Motor neuron (in vitro differentiated cells): ENCODE measurements around the gene SLC6A6. TPM values are rescaled to one million over a fixed set of nuclear protein-coding genes. Genes with fewer than 3 reads are reported as not detected.

ENCODE experiments used
- ATAC-seq, 8 experiments: fragments of 200-7000 bp; cut with Tn5 transposase; replicated peaks in 6 of 8; 2 replicates each; pipeline ENCODE4 v1.8.0; 2021; ENCODE audit warnings: mild to moderate bottlenecking in 8 of 8, moderate library complexity in 8 of 8
- H3K27ac ChIP-seq, 2 donors: fragments of 250-450 bp; sonication (Bioruptor Pico); 2 replicates each; pipeline ENCODE4 v1.9.0; 2021; ENCODE audit warnings: antibody characterized with exemption in 2 of 2, mild to moderate bottlenecking in 2 of 2, moderate library complexity in 1 of 2
- H3K4me1 ChIP-seq, 2 donors: fragments of 250-450 bp; sonication (Bioruptor Pico); replicated peaks in 1 of 2; 2 replicates each; pipeline ENCODE4 v1.6.1; 2021; ENCODE audit warnings: antibody characterized with exemption in 2 of 2, mild to moderate bottlenecking in 2 of 2, moderate library complexity in 1 of 2
- H3K4me3 ChIP-seq, 5 donors: fragments of 250-450 bp; sonication (Bioruptor Pico); 2 replicates each; pipeline ENCODE4 v1.9.0; 2021; ENCODE audit warnings: antibody characterized with exemption in 5 of 5, mild to moderate bottlenecking in 5 of 5, moderate library complexity in 4 of 5
- WGBS, 10 experiments: fragments of 450-650 bp; shearing (Covaris generic); methylation state at CpG; one replicate each; pipeline ENCODE4 v1.0.0; 2022; 5-methylcytosine and 5-hydroxymethylcytosine counted together
- in situ Hi-C, 9 experiments: fragments of 400-800 bp; cut with MboI; loops; one replicate each; pipeline ENCODE4 v1.15.0; 2021; ENCODE audit warnings: low sequenced_read_pairs in 9 of 9, low pct_unique_long_range_greater_than_20kb in 2 of 9; ENCODE audit not compliant: unreplicated experiment in 9 of 9
- total RNA-seq, 8 experiments: library from RNA; unstranded; fragments of 300-600 nt; gene quantifications; 2 replicates each; pipeline versions ENCODE4 v1.2.3 to v1.2.4, GENCODE V29; 2022

SLC6A6 gene
- total RNA-seq, 8 experiments from 2014 or later: 5.6 to 53.5 (median 8.3) TPM

DNA sequence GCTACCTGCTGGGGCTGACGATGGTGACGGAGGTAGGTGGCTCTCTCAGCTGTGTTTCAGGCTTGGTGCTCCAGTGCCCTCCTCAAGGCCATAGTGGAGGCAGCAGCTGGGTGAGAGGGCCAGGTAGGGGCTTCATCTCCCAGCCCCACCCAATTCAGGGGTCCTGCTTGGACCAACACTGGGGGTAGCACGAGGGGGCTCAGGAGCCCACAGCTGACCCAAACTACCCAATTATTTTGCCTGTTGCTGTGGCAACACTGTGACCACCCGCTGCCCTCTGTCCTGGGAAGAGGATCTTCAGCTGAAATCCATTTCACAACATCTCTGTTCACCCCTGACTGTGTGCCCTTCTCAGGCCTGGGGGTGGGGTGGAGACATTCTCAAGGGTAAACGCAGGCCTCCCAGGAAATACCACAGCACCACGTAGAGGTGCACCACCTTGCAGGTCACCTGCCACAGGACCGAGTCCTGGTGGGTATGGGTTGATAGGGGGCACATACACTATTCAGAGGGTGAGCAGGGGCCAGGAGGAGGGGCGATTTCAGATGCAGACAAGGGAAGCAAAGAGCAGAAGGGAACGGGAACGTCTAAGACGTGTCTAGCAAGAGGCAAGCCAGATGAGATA lies 75.0 kb downstream of the SLC6A6 start:
- no peak overlapping the region for H3K27ac ChIP-seq
- H3K4me3 ChIP-seq: no peak overlapping the region
- no peaks in the 10 kb centered on the region for H3K4me1 ChIP-seq
- in situ Hi-C loops: loop anchor here in 1 of 9 experiments (25.0 kb wide), 1 partner anchor 435 kb away; no protein-coding TSS in a partner anchor
- 80 to 100% (median 83%) methylated on average over 1 to 3 of the region's 11 CpGs; no CpG with 5 or more reads in 5 of the 10 experiments for WGBS, 10 experiments
- ATAC-seq: no peak

DNA sequence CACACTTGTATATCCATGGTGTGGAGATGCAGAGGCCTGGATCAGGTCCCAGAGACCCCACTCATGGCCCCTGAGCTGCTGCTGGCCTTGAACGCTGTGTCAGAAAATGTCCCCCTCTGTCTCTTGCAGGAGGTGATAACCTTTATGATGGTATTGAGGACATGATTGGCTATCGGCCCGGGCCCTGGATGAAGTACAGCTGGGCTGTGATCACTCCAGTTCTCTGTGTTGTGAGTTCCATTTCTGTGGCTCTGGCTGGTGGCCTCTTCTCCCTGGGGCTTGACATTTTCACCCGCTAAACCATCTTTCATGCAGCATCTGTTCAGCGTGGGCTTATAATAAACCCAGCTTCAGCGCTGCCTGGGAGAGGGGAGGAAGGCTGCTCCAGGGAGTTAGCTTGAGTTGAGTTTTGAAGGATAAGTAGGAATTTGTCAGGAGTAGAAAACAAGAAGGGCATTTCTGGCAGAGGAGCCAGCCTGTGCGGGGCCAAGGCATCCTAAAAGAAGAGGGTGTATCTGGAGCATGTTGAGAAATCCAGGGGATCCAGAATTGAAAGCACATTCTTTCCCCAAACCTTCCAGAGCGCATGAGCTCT lies 76.6 kb downstream of the SLC6A6 start:
- ATAC-seq: no peak
- in situ Hi-C loops: loop anchor here in 1 of 9 experiments (25.0 kb wide), 1 partner anchor 433 kb away; no protein-coding TSS in a partner anchor
- 91 to 100% (median 100%) methylated on average over 1 to 4 of the region's 8 CpGs; no CpG with 5 or more reads in 5 of the 10 experiments for WGBS, 10 experiments
- Histone ChIP-seq H3K4me1 (no peaks in the 10 kb centered on the region), H3K4me3 (no peak overlapping the region), H3K27ac (no peak overlapping the region)

DNA sequence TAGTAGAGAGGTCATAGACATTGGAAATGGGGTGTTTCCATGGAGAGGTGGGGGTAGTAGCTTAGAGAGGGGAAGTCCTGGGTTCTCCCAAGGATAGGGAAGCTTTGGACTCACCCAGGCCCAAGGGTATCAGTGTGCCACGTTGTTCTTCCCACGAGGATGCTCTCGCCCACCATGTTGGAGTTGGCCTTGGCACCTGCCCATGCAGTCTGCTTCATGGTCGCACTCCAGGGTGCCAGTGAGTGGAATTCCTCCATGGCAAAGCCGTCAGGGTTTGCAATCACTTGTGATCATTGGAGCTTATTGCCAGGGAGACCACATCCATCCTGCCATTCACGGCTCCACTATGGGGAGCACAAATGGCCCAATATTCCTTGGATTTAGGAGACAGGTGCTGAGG lies 77.2 kb downstream of the SLC6A6 start:
- no peak overlapping the region for H3K27ac ChIP-seq
- ATAC-seq: no peak
- no peak overlapping the region for H3K4me3 ChIP-seq
- 53 to 100% (median 100%) methylated on average over 1 to 3 of the region's 6 CpGs; no CpG with 5 or more reads in 2 of the 10 experiments for WGBS, 10 experiments
- in situ Hi-C loops: loop anchor here in 1 of 9 experiments (25.0 kb wide), 1 partner anchor 433 kb away; no protein-coding TSS in a partner anchor
- H3K4me1 ChIP-seq: no peaks in the 10 kb centered on the region

DNA sequence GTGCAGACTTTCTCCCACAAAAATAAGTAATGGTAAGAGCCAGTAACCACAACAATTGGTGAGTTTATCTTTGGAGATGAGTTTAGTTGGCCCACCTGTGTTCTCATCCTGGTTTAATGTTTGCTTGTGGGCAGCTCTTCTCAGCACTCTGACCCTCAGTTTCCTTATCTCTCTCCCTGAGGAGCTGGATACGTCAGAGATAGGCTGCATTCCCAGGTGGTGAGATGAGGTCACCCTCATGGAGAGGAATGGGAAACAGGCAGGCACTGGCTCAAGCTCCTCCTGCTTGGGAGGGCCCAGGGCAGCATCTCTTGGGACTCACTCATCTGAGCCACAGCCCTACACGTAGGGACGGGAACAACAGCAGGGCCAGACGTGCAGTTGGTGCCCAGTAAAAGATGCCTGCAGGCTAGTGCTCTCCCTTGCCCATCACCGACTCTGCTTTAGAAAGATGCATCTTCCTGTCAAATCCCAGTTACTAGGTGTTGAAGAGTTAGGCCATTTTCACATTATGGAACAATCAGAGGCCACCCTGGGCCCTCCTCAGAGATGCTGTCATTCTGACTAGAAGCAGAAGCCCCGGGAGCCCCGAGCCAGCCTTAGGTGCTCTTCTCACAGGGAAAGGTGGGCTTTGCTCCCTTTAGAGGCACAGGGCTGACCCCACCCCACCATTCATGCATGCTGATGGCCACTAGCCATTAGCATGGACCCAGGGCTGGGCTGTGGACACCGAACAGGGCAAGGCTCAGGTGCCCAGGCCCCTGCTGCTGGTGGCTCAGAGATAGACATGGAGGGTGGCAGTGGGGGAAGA lies 78.0 kb downstream of the SLC6A6 start:
- 80 to 95% (median 85%) methylated on average over 1 to 4 of the region's 8 CpGs; no CpG with 5 or more reads in 6 of the 10 experiments for WGBS, 10 experiments
- Histone ChIP-seq H3K4me1 (no peaks in the 10 kb centered on the region), H3K4me3 (no peak overlapping the region), H3K27ac (peak overlapping the region in 1 of 2 donors; percentile 41)
- ATAC-seq: peak in 6 of 8 experiments; percentile 16 to 86 (median 74)
- in situ Hi-C loops: loop anchor here in 1 of 9 experiments (25.0 kb wide), 1 partner anchor 432 kb away; no protein-coding TSS in a partner anchor

DNA sequence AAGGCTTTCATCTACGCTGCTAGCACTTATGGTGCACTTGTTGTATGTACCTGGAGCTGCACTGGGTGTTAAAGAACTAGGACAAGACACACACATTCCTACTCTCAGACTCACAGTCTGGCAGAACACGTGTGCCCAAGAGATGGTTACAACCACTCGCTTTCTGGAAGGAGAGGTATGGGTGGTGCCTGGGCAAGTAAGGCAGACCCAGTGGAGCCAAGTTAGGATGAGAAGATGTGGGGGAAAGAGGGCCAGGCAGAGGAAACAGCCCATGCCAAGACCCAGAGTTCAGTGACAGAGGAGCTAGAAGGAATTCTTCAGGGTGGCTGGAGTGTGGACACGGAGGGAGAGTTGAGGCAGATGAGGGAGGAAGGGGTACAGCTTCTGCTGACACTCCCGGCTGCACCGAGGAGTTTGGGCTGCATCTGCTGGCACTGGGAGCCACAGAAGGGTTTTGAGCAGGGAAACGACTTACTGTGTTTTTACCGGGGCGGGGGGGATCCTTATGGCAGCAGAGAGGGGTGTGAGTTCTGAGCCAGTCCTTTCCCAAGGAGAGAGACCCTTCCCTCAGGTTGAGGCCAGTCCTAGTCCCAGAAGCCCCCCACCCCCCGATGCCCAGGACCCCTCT lies 78.7 kb downstream of the SLC6A6 start:
- no peak overlapping the region for H3K4me3 ChIP-seq
- H3K27ac ChIP-seq: no peak overlapping the region
- in situ Hi-C loops: loop anchor here in 1 of 9 experiments (25.0 kb wide), 1 partner anchor 431 kb away; no protein-coding TSS in a partner anchor
- H3K4me1 ChIP-seq: no peaks in the 10 kb centered on the region
- 70 to 100% (median 90%) methylated on average over 1 to 3 of the region's 10 CpGs; no CpG with 5 or more reads in 6 of the 10 experiments for WGBS, 10 experiments
- ATAC-seq: no peak

DNA sequence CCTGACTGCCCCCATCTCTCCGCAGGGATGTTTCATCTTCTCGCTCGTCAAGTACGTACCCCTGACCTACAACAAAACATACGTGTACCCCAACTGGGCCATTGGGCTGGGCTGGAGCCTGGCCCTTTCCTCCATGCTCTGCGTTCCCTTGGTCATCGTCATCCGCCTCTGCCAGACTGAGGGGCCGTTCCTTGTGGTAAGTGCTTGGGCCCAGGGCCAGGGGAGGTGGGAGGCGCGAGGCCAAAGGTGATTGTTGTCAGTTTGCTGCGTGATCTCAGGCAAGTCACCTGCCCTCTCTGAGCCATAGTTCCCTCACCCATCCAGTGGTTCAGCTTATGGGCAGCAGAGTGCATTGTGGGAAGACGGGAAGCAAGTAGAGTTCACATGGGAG lies 79.2 kb downstream of the SLC6A6 start:
- 82 to 100% (median 100%) methylated on average over 1 to 7 of the region's 13 CpGs; no CpG with 5 or more reads in 5 of the 10 experiments for WGBS, 10 experiments
- Histone ChIP-seq H3K4me3 (no peak overlapping the region), H3K4me1 (no peaks in the 10 kb centered on the region), H3K27ac (no peak overlapping the region)
- ATAC-seq: no peak
- in situ Hi-C loops: loop anchor here in 1 of 9 experiments (25.0 kb wide), 1 partner anchor 431 kb away; no protein-coding TSS in a partner anchor

DNA sequence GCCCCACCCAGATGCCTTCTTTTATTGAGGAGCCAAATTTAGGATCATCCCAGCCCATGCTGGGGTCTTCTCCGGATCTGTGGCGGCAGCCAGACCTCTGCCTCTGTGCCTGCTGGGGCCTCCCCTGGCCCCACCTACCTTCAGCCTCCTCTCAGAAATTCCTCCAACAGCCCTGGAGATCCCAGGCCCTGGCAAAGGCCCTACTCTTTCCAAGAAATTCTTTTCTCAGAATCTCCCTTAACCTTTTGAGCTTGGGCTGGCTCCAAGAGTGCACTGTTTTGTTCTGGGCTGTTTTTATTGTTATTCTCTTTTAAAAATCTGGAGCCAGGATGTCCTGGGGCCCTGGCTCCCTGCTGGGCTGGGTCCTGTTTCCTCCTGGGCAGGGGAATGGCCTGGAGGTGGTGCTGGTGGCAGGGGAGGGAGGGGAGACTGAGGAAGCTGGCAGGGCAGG lies 79.9 kb downstream of the SLC6A6 start:
- Histone ChIP-seq H3K27ac (no peak overlapping the region), H3K4me3 (no peak overlapping the region), H3K4me1 (no peaks in the 10 kb centered on the region)
- in situ Hi-C loops: loop anchor here in 1 of 9 experiments (25.0 kb wide), 1 partner anchor 430 kb away; no protein-coding TSS in a partner anchor
- 79 to 100% (median 90%) methylated on average over 1 to 2 of the region's 2 CpGs; no CpG with 5 or more reads in 6 of the 10 experiments for WGBS, 10 experiments
- peak in 1 of 8 experiments; percentile 72 for ATAC-seq

DNA sequence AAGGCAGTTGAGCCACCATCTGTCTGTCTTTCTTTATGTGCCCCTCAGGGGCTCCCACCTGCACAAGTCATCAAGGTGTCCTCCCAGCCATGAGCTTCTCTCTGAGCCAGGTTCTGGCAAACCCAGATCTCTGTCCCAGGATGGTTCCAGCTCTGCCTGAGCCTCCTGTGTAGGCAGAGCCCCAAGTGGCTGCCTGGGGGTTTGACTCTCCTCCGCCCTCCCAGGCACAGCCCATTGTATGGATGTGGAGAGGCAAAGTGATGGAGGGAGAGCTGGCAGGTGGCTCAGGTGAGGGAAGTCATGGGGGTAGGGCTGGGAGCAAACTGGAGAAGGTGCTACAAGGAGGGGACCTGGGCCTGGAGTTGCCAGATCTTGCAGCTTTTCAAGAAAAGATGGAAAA lies 80.9 kb downstream of the SLC6A6 start:
- WGBS, 10 experiments: 100% methylated on average over 1 of the region's 1 CpG; no CpG with 5 or more reads in 9 of the 10 experiments
- in situ Hi-C loops: loop anchor here in 1 of 9 experiments (25.0 kb wide), 1 partner anchor 429 kb away; no protein-coding TSS in a partner anchor
- Histone ChIP-seq H3K4me1 (no peaks in the 10 kb centered on the region), H3K27ac (no peak overlapping the region), H3K4me3 (no peak overlapping the region)
- ATAC-seq: no peak

DNA sequence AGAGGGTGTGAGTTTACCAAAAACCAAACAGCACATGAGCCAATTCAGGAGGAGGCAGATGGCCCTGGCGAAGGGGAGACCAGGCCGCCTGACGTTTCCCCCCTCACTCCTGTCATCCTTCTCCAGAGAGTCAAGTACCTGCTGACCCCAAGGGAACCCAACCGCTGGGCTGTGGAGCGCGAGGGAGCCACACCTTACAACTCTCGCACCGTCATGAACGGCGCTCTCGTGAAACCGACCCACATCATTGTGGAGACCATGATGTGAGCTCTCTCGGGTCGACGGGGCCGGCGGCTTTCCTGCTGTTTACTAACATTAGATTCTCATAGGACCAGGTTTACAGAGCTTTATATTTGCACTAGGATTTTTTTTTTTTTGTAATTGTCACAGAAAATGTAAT lies 82.3 kb downstream of the SLC6A6 start:
- H3K27ac ChIP-seq: no peak overlapping the region
- WGBS, 10 experiments: 84 to 100% (median 89%) methylated on average over 2 to 12 of the region's 17 CpGs; no CpG with 5 or more reads in 4 of the 10 experiments
- no peaks in the 10 kb centered on the region for H3K4me1 ChIP-seq
- in situ Hi-C loops: loop anchor here in 1 of 9 experiments (25.0 kb wide), 1 partner anchor 428 kb away; no protein-coding TSS in a partner anchor
- H3K4me3 ChIP-seq: no peak overlapping the region
- no peak for ATAC-seq

DNA sequence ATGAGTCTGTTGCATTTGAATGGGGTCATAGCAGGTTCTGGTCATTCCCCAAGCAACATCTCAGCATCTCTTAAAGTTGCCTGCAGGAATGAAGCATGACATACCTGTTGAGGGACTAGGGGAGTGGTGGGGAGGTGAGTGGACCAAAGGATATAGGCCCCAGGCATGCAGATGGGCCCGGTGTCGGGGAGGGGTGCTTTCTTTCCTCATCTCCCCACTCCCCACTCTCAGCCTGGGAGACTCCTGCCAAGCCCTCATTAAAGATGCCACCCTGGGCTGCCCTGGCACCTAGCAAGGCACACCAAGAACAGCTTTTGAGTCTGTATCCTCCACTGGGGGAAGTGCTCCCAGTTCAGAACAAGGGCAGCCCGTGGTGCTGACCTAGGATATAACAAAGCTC lies 83.6 kb downstream of the SLC6A6 start:
- WGBS, 10 experiments: 25 to 94% (median 80%) methylated on average over 1 to 3 of the region's 3 CpGs; no CpG with 5 or more reads in 5 of the 10 experiments
- Histone ChIP-seq H3K4me1 (no peaks in the 10 kb centered on the region), H3K27ac (no peak overlapping the region), H3K4me3 (no peak overlapping the region)
- in situ Hi-C loops: loop anchor here in 1 of 9 experiments (25.0 kb wide), 1 partner anchor 426 kb away; no protein-coding TSS in a partner anchor
- no peak for ATAC-seq

DNA sequence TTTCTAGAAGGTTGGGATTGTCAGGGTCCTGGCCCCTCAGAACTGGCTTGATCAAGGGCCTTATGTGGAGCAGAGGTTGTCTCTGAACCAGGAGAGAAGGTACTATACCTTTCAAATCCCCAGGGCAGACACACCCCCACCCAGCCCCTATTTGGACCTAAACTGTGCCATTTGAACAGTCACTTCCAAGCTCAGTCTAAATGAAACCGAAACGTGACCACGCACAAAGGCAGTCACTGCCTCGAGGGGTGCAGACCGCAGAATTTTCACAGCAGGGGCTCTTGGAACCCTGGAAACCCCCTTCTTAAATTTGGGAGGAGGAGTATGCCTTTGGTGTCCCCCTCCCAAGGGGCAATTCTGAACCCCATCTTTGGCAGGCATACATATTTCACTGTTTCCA lies 84.1 kb downstream of the SLC6A6 start:
- 80 to 100% (median 93%) methylated on average over 2 to 5 of the region's 5 CpGs; no CpG with 5 or more reads in 5 of the 10 experiments for WGBS, 10 experiments
- H3K27ac ChIP-seq: no peak overlapping the region
- in situ Hi-C loops: loop anchor here in 1 of 9 experiments (25.0 kb wide), 1 partner anchor 426 kb away; no protein-coding TSS in a partner anchor
- ATAC-seq: no peak
- no peak overlapping the region for H3K4me3 ChIP-seq
- H3K4me1 ChIP-seq: no peaks in the 10 kb centered on the region

DNA sequence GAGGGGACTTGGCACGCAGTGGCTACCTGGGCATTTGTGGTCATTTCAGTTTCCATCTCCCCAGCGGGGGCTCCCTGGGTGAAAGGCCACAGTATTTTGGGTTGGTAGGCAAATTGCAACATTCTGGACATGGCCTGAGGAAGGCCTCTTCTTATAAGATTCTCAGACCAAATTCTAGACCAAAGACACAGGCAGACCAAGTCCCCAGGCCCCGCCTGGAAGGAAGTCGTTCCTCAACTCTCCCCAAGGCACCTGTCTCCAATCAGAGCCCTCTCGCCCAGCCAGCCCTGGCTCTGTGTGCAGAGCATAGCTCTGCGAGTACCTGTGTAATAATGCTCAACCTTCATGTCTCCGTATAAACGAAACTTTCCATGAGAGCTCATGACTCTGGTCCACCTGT lies 84.7 kb downstream of the SLC6A6 start:
- WGBS, 10 experiments: 20 to 100% (median 90%) methylated on average over 1 to 7 of the region's 8 CpGs; no CpG with 5 or more reads in 2 of the 10 experiments
- in situ Hi-C loops: loop anchor here in 1 of 9 experiments (25.0 kb wide), 1 partner anchor 425 kb away; no protein-coding TSS in a partner anchor

More for the DNA sequence above, 84.7 kb downstream of the SLC6A6 start:
- no peak for ATAC-seq
- H3K27ac ChIP-seq: no peak overlapping the region
- H3K4me3 ChIP-seq: no peak overlapping the region
- H3K4me1 ChIP-seq: no peaks in the 10 kb centered on the region
